NCI-H128 (cell line): ENCODE results near the gene SH3BP1.
"Not testable (repeated sequence)": the region's sequence is repeated elsewhere in the genome, so short reads cannot be mapped to it uniquely, and the experiment has no call there.

Experiments
- DNase-seq: peaks from one replicate; lab custom pipeline; 2025; ENCODE audit not compliant: unreplicated experiment; lab: John Stamatoyannopoulos, UW

Gene SH3BP1

GRCh38 chr22:37675930-37676735 is 36.7 kb downstream of the SH3BP1 start:
- no peak for DNase-seq

GRCh38 chr22:37676736-37677492 is 37.4 kb downstream of the SH3BP1 start:
- no peak for DNase-seq

GRCh38 chr22:37677493-37677974 is 38.1 kb downstream of the SH3BP1 start:
- DNase-seq, result no peak

GRCh38 chr22:37678372-37678771 is 38.9 kb downstream of the SH3BP1 start:
- no peak for DNase-seq

- no peak for DNase-seq
Observed at GRCh38 chr22:37679670-37680069, 40.2 kb downstream of the SH3BP1 start.

- DNase-seq, result no peak
Observed at GRCh38 chr22:37680191-37680851, 40.9 kb downstream of the SH3BP1 start.

- DNase-seq, result no peak
Observed at GRCh38 chr22:37681001-37681424, 41.5 kb downstream of the SH3BP1 start.

- no peak for DNase-seq
Observed at GRCh38 chr22:37681556-37682049, 42.1 kb downstream of the SH3BP1 start.

- no peak for DNase-seq
Observed at GRCh38 chr22:37684803-37685615, 45.5 kb downstream of the SH3BP1 start.

GRCh38 chr22:37686002-37686982 is 46.8 kb downstream of the SH3BP1 start, which contains the start of gene NOL12:
NOL12 (plus strand) TSS chr22:37686343; CDS start chr22:37686393, 50 bp downstream.
- peak; percentile 45 for DNase-seq

- DNase-seq, result no peak
Observed at GRCh38 chr22:37690407-37690806, 50.9 kb downstream of the SH3BP1 start.

GRCh38 chr22:37690901-37691504 is 51.5 kb downstream of the SH3BP1 start:
- DNase-seq, result no peak

- DNase-seq, result no peak
Observed at GRCh38 chr22:37692627-37693285, 53.3 kb downstream of the SH3BP1 start.

- DNase-seq, result not testable (repeated sequence)
Observed at GRCh38 chr22:37694131-37694530, 54.7 kb downstream of the SH3BP1 start.

GRCh38 chr22:37696260-37696656 is 56.8 kb downstream of the SH3BP1 start:
- not testable (repeated sequence) for DNase-seq

GRCh38 chr22:37696657-37697537 is 57.4 kb downstream of the SH3BP1 start, which contains the start of gene TRIOBP:
TRIOBP (plus strand) TSS chr22:37697048; CDS start chr22:37701366, 4,318 bp downstream.
- DNase-seq, result peak; percentile 74

GRCh38 chr22:37697538-37697835 is 58.0 kb downstream of the SH3BP1 start:
- no peak for DNase-seq
